HepG2 (cell line): Measurements from ENCODE around the gene ST8SIA3. TPM values are rescaled to one million over a fixed set of nuclear protein-coding genes. Genes with fewer than 3 reads are reported as not detected.

Experiments used
- ATAC-seq: fragments of 200-7000 bp; cut with Tn5 transposase; 3 replicates; pipeline ENCODE4 v1.9.1; 2020; ENCODE audit warnings: mild to moderate bottlenecking, moderate library complexity
- BruUV-seq: library from RNA; stranded (reverse); fragments of 400-500 nt; replicated peaks from 2 replicates; lab custom pipeline; 2021; lab: Mats Ljungman, UMichigan
- CTCF ChIA-PET: fragments of 300-600 bp; formaldehyde crosslinking; extraction: SDS; loops from one replicate; lab custom pipeline; 2021; ENCODE audit warnings: low total read pairs, inconsistent platforms, low intra/inter-chr PET ratio; lab: Yijun Ruan, JAX
- POLR2A ChIA-PET: fragments of 350-600 bp; sonication (Branson Sonifier 250); formaldehyde crosslinking; loops from one replicate; lab custom pipeline; 2020; ENCODE audit warnings: antibody characterized with exemption, inconsistent platforms; lab: Yijun Ruan, JAX
- DNase-seq: peaks from one replicate; pipeline ENCODE4 v3.0.0-alpha.2; 2015; ENCODE audit warnings: low spot score
- FAIRE-seq: peaks from 3 replicates; lab custom pipeline; 2011; peaks lifted over from hg19 to GRCh38; lab: Jason Lieb, UNC
- H2AFZ ChIP-seq: one replicate; pipeline ENCODE4 v1.6.1; 2011; ENCODE audit warnings: low read length, inconsistent platforms
- H3K27ac ChIP-seq: fragments of 300-600 bp; 3 replicates; pipeline ENCODE4 v1.8.0; 2011; ENCODE audit warnings: mixed run types, mild to moderate bottlenecking, mixed read lengths, low read length, inconsistent platforms; ENCODE audit not compliant: insufficient read depth; ENCODE audit errors: extremely low read length
- H3K27me3 ChIP-seq, 2 experiments: fragments of 200-600 bp in 1 of 2; 2 replicates in 1 of 2; 3 replicates in 1 of 2; pipeline versions ENCODE4 v1.6.0 to v1.8.0; 2011; ENCODE audit warnings: low read length in 2 of 2, mild to moderate bottlenecking in 2 of 2, moderate library complexity in 2 of 2, inconsistent platforms in 1 of 2; ENCODE audit not compliant: insufficient read depth in 2 of 2, control insufficient read depth in 1 of 2
- H3K36me3 ChIP-seq, 2 experiments: fragments of 200-600 bp in 1 of 2; replicated peaks in 1 of 2; 2 replicates in 1 of 2; 3 replicates in 1 of 2; pipeline versions ENCODE4 v1.5.1 to v1.8.0; 2011; ENCODE audit warnings: low read length in 2 of 2, inconsistent platforms in 1 of 2; ENCODE audit not compliant: insufficient read depth in 2 of 2, control insufficient read depth in 1 of 2
- H3K4me1 ChIP-seq: 2 replicates; pipeline ENCODE4 v1.5.1; 2012; ENCODE audit warnings: low read length, inconsistent platforms; ENCODE audit not compliant: insufficient read depth
- H3K4me2 ChIP-seq: 2 replicates; pipeline ENCODE4 v1.6.0; 2011; ENCODE audit warnings: low read depth, low read length, inconsistent platforms
- H3K4me3 ChIP-seq, 3 experiments: fragments of 200-600 bp in 1 of 3; sonication (generic), shearing (Covaris generic) in 1 of 3; replicated peaks in 1 of 3; 2 replicates each; pipeline ENCODE4 v1.5.1; 2011 to 2016; ENCODE audit warnings: low read length in 3 of 3, inconsistent platforms in 2 of 3, low read depth in 2 of 3, mild to moderate bottlenecking in 2 of 3, control low read depth in 1 of 3, mixed read lengths in 1 of 3; ENCODE audit not compliant: insufficient read depth in 1 of 3
- H3K79me2 ChIP-seq: one replicate; pipeline ENCODE4 v1.6.1; 2011; ENCODE audit warnings: low read length, inconsistent platforms; ENCODE audit not compliant: insufficient read depth
- H3K9ac ChIP-seq: 2 replicates; pipeline ENCODE4 v1.6.0; 2011; ENCODE audit warnings: mild to moderate bottlenecking, low read depth, low read length, inconsistent platforms; ENCODE audit not compliant: insufficient read depth
- H3K9me3 ChIP-seq: 2 replicates; pipeline ENCODE4 v1.5.1; 2012; ENCODE audit warnings: mild to moderate bottlenecking, low read length
- H4K20me1 ChIP-seq: 2 replicates; pipeline ENCODE4 v1.6.0; 2011; ENCODE audit warnings: inconsistent platforms, mild to moderate bottlenecking, low read length, moderate library complexity; ENCODE audit not compliant: insufficient read depth
- EED ChIP-seq: sonication (generic); formaldehyde crosslinking; IDR thresholded peaks from 2 replicates; pipeline ENCODE4 v1.5.0; 2020; ENCODE audit warnings: mild to moderate bottlenecking, missing genetic modification reagents
- GATAD1 ChIP-seq: IDR thresholded peaks from 2 replicates; pipeline ENCODE4 v1.6.1; 2016; ENCODE audit warnings: missing genetic modification reagents, missing compliant biosample characterization
- NCOA2 ChIP-seq: sonication (generic); formaldehyde crosslinking; IDR thresholded peaks from 2 replicates; pipeline ENCODE4 v1.8.0; 2022; ENCODE audit warnings: inconsistent platforms
- PHF20 ChIP-seq: sonication (generic); formaldehyde crosslinking; IDR thresholded peaks from 2 replicates; pipeline ENCODE4 v1.5.0; 2020; ENCODE audit warnings: mild to moderate bottlenecking, missing genetic modification reagents
- SRSF9 ChIP-seq: fragments of 200-400 bp; formaldehyde crosslinking; IDR thresholded peaks from 2 replicates; pipeline ENCODE4 v1.6.1; 2018; ENCODE audit warnings: borderline replicate concordance, mild to moderate bottlenecking, low read depth, low read length; ENCODE audit not compliant: insufficient read depth, poor library complexity, severe bottlenecking
- U2AF1 ChIP-seq: fragments of 200-400 bp; formaldehyde crosslinking; optimal IDR thresholded peaks from 2 replicates; pipeline ENCODE3; 2017; ENCODE audit warnings: mild to moderate bottlenecking, low read depth, low read length
- ZBTB42 ChIP-seq: sonication (generic); formaldehyde crosslinking; IDR thresholded peaks from 2 replicates; pipeline ENCODE4 v1.5.0; 2020; ENCODE audit warnings: mild to moderate bottlenecking, missing genetic modification reagents
- ZNF350 ChIP-seq: sonication (generic); formaldehyde crosslinking; IDR thresholded peaks from 2 replicates; pipeline ENCODE4 v1.4.0; 2020; ENCODE audit warnings: mild to moderate bottlenecking, low read depth, missing genetic modification reagents, borderline replicate concordance
- ZNF781 ChIP-seq: sonication (generic); formaldehyde crosslinking; IDR thresholded peaks from 2 replicates; pipeline ENCODE4 v1.5.1; 2020; ENCODE audit warnings: borderline replicate concordance, mild to moderate bottlenecking, missing genetic modification reagents; ENCODE audit errors: not compliant biosample characterization
- WGBS: methylation state at CpG from one replicate; pipeline ENCODE4 v1.1.6; 2017; ENCODE audit warnings: low lambda C conversion rate; 5-methylcytosine and 5-hydroxymethylcytosine counted together
- in situ Hi-C: cut with HindIII; loops from 2 replicates; pipeline ENCODE4 v1.10.0; 2017; ENCODE audit warnings: low pct_unique_long_range_greater_than_20kb; ENCODE audit not compliant: extremely low pct_ligation_motif_present
- intact Hi-C: fragments of 100-400 bp; cut with micrococcal nuclease; formaldehyde crosslinking; loops from one replicate; pipeline ENCODE4 v1.10.0; 2022; ENCODE audit not compliant: unreplicated experiment
- polyA plus RNA-seq, 8 experiments: library from polyadenylated mRNA; depleted of rRNA in 3 of 8; stranded (reverse) in 7 of 8; unstranded in 1 of 8; fragments of >200 nt; fragmentation: Illumina TruSeq in 4 of 8; extraction: Trizol in 4 of 8; gene quantifications; 2 replicates each; pipeline versions ENCODE4 v1.2.1 to v1.2.3, GENCODE V29; 2011 to 2016; ENCODE audit warnings: low read depth in 4 of 8, missing spikeins in 1 of 8, mixed read lengths in 1 of 8; ENCODE audit not compliant: insufficient read depth in 1 of 8
- total RNA-seq, 5 experiments: library from RNA; depleted of rRNA; stranded (reverse); fragments of >200 nt; fragmentation: Illumina TruSeq; extraction: Trizol; gene quantifications; 2 replicates each; pipeline ENCODE4 v1.2.3, GENCODE V29; 2016; ENCODE audit warnings: low read depth in 1 of 5
- TF ChIP-seq, protein P1 (sequence below): sonication (generic); formaldehyde crosslinking; IDR thresholded peaks from 2 replicates; pipeline ENCODE4 v1.4.0; 2020; ENCODE audit warnings: mild to moderate bottlenecking, missing genetic modification reagents, borderline replicate concordance
- TF ChIP-seq, protein P2 (sequence below): sonication (generic); formaldehyde crosslinking; IDR thresholded peaks from 2 replicates; pipeline ENCODE4 v1.4.0; 2020; ENCODE audit warnings: mild to moderate bottlenecking, missing genetic modification reagents
- TF ChIP-seq, protein P3 (sequence below): IDR thresholded peaks from 2 replicates; pipeline ENCODE4 v1.6.1; 2016; ENCODE audit warnings: control low read depth

ST8SIA3 gene
- total and polyA plus RNA-seq, 2 of the 13 experiments (the other 11 are each of a cell fraction or from before 2014, with no cell fraction given): not detected

DNA sequence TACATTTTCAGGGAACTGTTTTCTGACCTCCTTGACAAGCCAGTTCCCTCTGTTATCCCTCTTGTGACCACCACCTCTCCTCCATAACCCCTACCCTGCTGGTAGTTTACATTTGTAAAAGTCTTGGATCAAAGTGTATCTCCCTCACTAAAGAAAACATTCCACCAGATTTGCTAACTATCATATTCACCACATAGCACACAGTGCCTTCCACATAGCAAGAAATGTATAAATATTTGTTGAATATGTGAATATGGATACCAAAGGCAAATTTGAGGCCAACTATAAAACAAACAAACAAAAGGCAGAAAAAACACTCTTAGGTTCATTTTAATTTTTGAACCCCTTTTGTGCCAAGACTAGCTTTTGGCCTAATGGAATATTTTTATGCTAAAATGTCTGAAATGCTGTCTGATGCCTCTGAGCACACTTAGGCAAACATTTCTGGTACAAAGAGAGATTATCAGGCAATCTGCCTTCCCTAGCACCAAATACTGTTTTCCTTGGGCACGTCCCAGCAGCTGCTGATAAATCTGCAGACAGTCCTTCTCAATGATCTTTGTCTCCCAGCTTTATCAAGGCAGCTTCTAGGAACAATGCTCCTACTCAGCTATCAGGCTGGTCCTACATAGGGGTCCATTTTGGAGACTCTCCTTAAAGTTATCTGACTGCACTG is 26.7 kb upstream of the ST8SIA3 start:
- H3K27me3 ChIP-seq: peaks cover 0 to 2% of the 10 kb centered on the region in 2 experiments; a peak in 3 of 5 replicates
- TF ChIP-seq PHF20 (CRISPR knock-in tag) (no peak), EED (CRISPR knock-in tag) (no peak), NCOA2 (CRISPR knock-in tag) (no peak), ZBTB42 (CRISPR knock-in tag) (no peak), U2AF1 (no peak), GATAD1 (no peak), ZNF781 (CRISPR knock-in tag) (no peak), SRSF9 (no peak), ZNF350 (CRISPR knock-in tag) (no peak)
- TF ChIP-seq, protein P1, sequence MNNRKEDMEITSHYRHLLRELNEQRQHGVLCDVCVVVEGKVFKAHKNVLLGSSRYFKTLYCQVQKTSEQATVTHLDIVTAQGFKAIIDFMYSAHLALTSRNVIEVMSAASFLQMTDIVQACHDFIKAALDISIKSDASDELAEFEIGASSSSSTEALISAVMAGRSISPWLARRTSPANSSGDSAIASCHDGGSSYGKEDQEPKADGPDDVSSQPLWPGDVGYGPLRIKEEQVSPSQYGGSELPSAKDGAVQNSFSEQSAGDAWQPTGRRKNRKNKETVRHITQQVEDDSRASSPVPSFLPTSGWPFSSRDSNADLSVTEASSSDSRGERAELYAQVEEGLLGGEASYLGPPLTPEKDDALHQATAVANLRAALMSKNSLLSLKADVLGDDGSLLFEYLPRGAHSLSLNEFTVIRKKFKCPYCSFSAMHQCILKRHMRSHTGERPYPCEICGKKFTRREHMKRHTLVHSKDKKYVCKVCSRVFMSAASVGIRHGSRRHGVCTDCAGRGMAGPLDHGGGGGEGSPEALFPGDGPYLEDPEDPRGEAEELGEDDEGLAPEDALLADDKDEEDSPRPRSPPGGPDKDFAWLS: no peak
- TF ChIP-seq, protein P2, sequence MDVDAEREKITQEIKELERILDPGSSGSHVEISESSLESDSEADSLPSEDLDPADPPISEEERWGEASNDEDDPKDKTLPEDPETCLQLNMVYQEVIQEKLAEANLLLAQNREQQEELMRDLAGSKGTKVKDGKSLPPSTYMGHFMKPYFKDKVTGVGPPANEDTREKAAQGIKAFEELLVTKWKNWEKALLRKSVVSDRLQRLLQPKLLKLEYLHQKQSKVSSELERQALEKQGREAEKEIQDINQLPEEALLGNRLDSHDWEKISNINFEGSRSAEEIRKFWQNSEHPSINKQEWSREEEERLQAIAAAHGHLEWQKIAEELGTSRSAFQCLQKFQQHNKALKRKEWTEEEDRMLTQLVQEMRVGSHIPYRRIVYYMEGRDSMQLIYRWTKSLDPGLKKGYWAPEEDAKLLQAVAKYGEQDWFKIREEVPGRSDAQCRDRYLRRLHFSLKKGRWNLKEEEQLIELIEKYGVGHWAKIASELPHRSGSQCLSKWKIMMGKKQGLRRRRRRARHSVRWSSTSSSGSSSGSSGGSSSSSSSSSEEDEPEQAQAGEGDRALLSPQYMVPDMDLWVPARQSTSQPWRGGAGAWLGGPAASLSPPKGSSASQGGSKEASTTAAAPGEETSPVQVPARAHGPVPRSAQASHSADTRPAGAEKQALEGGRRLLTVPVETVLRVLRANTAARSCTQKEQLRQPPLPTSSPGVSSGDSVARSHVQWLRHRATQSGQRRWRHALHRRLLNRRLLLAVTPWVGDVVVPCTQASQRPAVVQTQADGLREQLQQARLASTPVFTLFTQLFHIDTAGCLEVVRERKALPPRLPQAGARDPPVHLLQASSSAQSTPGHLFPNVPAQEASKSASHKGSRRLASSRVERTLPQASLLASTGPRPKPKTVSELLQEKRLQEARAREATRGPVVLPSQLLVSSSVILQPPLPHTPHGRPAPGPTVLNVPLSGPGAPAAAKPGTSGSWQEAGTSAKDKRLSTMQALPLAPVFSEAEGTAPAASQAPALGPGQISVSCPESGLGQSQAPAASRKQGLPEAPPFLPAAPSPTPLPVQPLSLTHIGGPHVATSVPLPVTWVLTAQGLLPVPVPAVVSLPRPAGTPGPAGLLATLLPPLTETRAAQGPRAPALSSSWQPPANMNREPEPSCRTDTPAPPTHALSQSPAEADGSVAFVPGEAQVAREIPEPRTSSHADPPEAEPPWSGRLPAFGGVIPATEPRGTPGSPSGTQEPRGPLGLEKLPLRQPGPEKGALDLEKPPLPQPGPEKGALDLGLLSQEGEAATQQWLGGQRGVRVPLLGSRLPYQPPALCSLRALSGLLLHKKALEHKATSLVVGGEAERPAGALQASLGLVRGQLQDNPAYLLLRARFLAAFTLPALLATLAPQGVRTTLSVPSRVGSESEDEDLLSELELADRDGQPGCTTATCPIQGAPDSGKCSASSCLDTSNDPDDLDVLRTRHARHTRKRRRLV (CRISPR knock-in tag): no peak
- TF ChIP-seq, protein P3, sequence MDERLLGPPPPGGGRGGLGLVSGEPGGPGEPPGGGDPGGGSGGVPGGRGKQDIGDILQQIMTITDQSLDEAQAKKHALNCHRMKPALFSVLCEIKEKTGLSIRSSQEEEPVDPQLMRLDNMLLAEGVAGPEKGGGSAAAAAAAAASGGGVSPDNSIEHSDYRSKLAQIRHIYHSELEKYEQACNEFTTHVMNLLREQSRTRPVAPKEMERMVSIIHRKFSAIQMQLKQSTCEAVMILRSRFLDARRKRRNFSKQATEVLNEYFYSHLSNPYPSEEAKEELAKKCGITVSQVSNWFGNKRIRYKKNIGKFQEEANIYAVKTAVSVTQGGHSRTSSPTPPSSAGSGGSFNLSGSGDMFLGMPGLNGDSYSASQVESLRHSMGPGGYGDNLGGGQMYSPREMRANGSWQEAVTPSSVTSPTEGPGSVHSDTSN (CRISPR knock-in tag): no peak
- TF ChIP-seq, all 625 proteins: peak for 0
- BruUV-seq: no TSS peak
- no peaks in the 10 kb centered on the region for H3K4me1 ChIP-seq
- FAIRE-seq (no peak), DNase-seq (no peak), ATAC-seq (no peak)
- H4K20me1 ChIP-seq: no peaks in the 10 kb centered on the region
- POLR2A ChIA-PET: no interaction called here
- CTCF ChIA-PET: no interaction called here
- no peaks in the 10 kb centered on the region for H3K9me3 ChIP-seq
- no peak overlapping the region for H3K9ac ChIP-seq
- in situ Hi-C loops (no loop called here), intact Hi-C loops (no loop called here)
- H2AFZ ChIP-seq: no peak overlapping the region
- WGBS: 0% methylated on average over 1 of the region's 1 CpG
- H3K4me3 ChIP-seq: no peak overlapping the region
- no peaks in the 10 kb centered on the region for H3K36me3 ChIP-seq
- no peak overlapping the region for H3K27ac ChIP-seq
- H3K4me2 ChIP-seq: no peak overlapping the region
- H3K79me2 ChIP-seq: no peaks in the 10 kb centered on the region
